ENCODE data around the gene ALOX5.

The ALOX5 gene

GRCh38 chr10:45471059-45471458 is 97.0 kb downstream of the ALOX5 start:
- Histone ChIP-seq H3K9ac (ENCODE audit: low read depth, low read length, poor library complexity, severe bottlenecking) (peak overlapping the region; percentile 55), H3K4me3 (ENCODE audit: low read length, poor library complexity, severe bottlenecking) (peak overlapping the region; percentile 55), H3K9me3 (ENCODE audit: insufficient read depth, low read depth, low read length) (peaks cover 2% of the 10 kb centered on the region; the same call in 1 of the 2 replicates), H2AFZ (ENCODE audit: low read length) (no peak overlapping the region), H3K36me3 (ENCODE audit: insufficient read depth, low read length) (no peaks in the 10 kb centered on the region), H3K4me1 (ENCODE audit: insufficient read depth, low read length, poor library complexity, severe bottlenecking) (peaks cover 35% of the 10 kb centered on the region), H3K9me2 (replicated peaks; ENCODE audit: low read depth, low read length) (no peaks in the 10 kb centered on the region), H4K20me1 (ENCODE audit: insufficient read depth, low read length, poor library complexity, severe bottlenecking) (no peaks in the 10 kb centered on the region), H3F3A (ENCODE audit: low read depth) (peaks cover 11% of the 10 kb centered on the region), H3K4me2 (ENCODE audit: low read depth, low read length, poor library complexity, severe bottlenecking) (peak overlapping the region; percentile 55), H3K27me3 (ENCODE audit: insufficient read depth, low read length, poor library complexity, severe bottlenecking) (no peaks in the 10 kb centered on the region), H3K79me2 (ENCODE audit: insufficient read depth, low read length) (no peaks in the 10 kb centered on the region)
- TF ChIP-seq EZH2phosphoT487 (IDR thresholded peaks at IDR 0.05; ENCODE audit: borderline replicate concordance) (no peak), CTCF (conservative IDR thresholded peaks at IDR 0.05; ENCODE audit: low read length) (no peak)

GRCh38 chr10:45471531-45472310 is 97.7 kb downstream of the ALOX5 start:
- peaks cover 9% of the 10 kb centered on the region for H3K9me3 ChIP-seq (ENCODE audit: insufficient read depth, low read depth, low read length)
- no peaks in the 10 kb centered on the region for H4K20me1 ChIP-seq (ENCODE audit: insufficient read depth, low read length, poor library complexity, severe bottlenecking)
- H3K9me2 ChIP-seq (replicated peaks; ENCODE audit: low read depth, low read length) = no peaks in the 10 kb centered on the region
- H2AFZ ChIP-seq (ENCODE audit: low read length) = no peak overlapping the region
- peak overlapping the region; percentile 55 for H3K9ac ChIP-seq (ENCODE audit: low read depth, low read length, poor library complexity, severe bottlenecking)
- H3K79me2 ChIP-seq (ENCODE audit: insufficient read depth, low read length) = no peaks in the 10 kb centered on the region
- H3K27me3 ChIP-seq (ENCODE audit: insufficient read depth, low read length, poor library complexity, severe bottlenecking) = no peaks in the 10 kb centered on the region
- H3K4me2 ChIP-seq (ENCODE audit: low read depth, low read length, poor library complexity, severe bottlenecking) = peak overlapping the region; percentile 55
- H3K36me3 ChIP-seq (ENCODE audit: insufficient read depth, low read length) = no peaks in the 10 kb centered on the region
- peaks cover 11% of the 10 kb centered on the region for H3F3A ChIP-seq (ENCODE audit: low read depth)
- peak overlapping the region; percentile 55 for H3K4me3 ChIP-seq (ENCODE audit: low read length, poor library complexity, severe bottlenecking)
- no peak for TF ChIP-seq CTCF (conservative IDR thresholded peaks at IDR 0.05; ENCODE audit: low read length)
- no peak for TF ChIP-seq EZH2phosphoT487 (IDR thresholded peaks at IDR 0.05; ENCODE audit: borderline replicate concordance)
- H3K4me1 ChIP-seq (ENCODE audit: insufficient read depth, low read length, poor library complexity, severe bottlenecking) = peaks cover 35% of the 10 kb centered on the region

- TF ChIP-seq CTCF (conservative IDR thresholded peaks at IDR 0.05; ENCODE audit: low read length) (no peak), EZH2phosphoT487 (IDR thresholded peaks at IDR 0.05; ENCODE audit: borderline replicate concordance) (no peak)
These were observed 99.1 kb downstream of the ALOX5 start for GRCh38 chr10:45473126-45473525.

More at GRCh38 chr10:45473126-45473525, 99.1 kb downstream of the ALOX5 start:
- Histone ChIP-seq H3K4me3 (ENCODE audit: low read length, poor library complexity, severe bottlenecking) (no peak overlapping the region), H3K4me1 (ENCODE audit: insufficient read depth, low read length, poor library complexity, severe bottlenecking) (peaks cover 35% of the 10 kb centered on the region), H3K9ac (ENCODE audit: low read depth, low read length, poor library complexity, severe bottlenecking) (no peak overlapping the region), H3K79me2 (ENCODE audit: insufficient read depth, low read length) (no peaks in the 10 kb centered on the region), H2AFZ (ENCODE audit: low read length) (no peak overlapping the region), H3K9me2 (replicated peaks; ENCODE audit: low read depth, low read length) (no peaks in the 10 kb centered on the region), H3K27me3 (ENCODE audit: insufficient read depth, low read length, poor library complexity, severe bottlenecking) (no peaks in the 10 kb centered on the region), H3K9me3 (ENCODE audit: insufficient read depth, low read depth, low read length) (peaks cover 13% of the 10 kb centered on the region), H3K4me2 (ENCODE audit: low read depth, low read length, poor library complexity, severe bottlenecking) (no peak overlapping the region), H4K20me1 (ENCODE audit: insufficient read depth, low read length, poor library complexity, severe bottlenecking) (no peaks in the 10 kb centered on the region), H3F3A (ENCODE audit: low read depth) (peaks cover 11% of the 10 kb centered on the region), H3K36me3 (ENCODE audit: insufficient read depth, low read length) (no peaks in the 10 kb centered on the region)
